GM23338 (cell line): ENCODE results near the gene HNF4A. TPM values are rescaled to one million over a fixed set of nuclear protein-coding genes. Genes with fewer than 3 reads are reported as not detected.

Experiments used
- ATAC-seq: fragments of 200-7000 bp; cut with Tn5 transposase; 3 replicates; pipeline ENCODE4 v1.9.1; 2020
- DNase-seq: peaks from one replicate; pipeline ENCODE4 v3.0.0-alpha.2; 2015; ENCODE audit warnings: low spot score
- H2AFZ ChIP-seq: fragments of 200-600 bp; sonication (generic); 2 replicates; pipeline ENCODE4 v1.8.0; 2016; ENCODE audit warnings: antibody characterized with exemption, mild to moderate bottlenecking, moderate library complexity
- H3F3A ChIP-seq: fragments of 200-600 bp; sonication (generic); replicated peaks from 2 replicates; pipeline ENCODE4 v1.8.0; 2017; ENCODE audit warnings: antibody characterized with exemption, mixed run types, low read depth
- H3K27ac ChIP-seq: fragments of 200-600 bp; sonication (generic); 2 replicates; pipeline ENCODE4 v1.6.1; 2016; ENCODE audit warnings: low read depth
- H3K27me3 ChIP-seq: fragments of 200-600 bp; sonication (generic); 2 replicates; pipeline ENCODE4 v1.8.0; 2016; ENCODE audit warnings: mild to moderate bottlenecking, mixed run types, moderate library complexity; ENCODE audit not compliant: insufficient read depth
- H3K36me3 ChIP-seq: fragments of 200-600 bp; sonication (generic); 2 replicates; pipeline ENCODE4 v1.8.0; 2016; ENCODE audit warnings: mild to moderate bottlenecking; ENCODE audit not compliant: insufficient read depth
- H3K4me1 ChIP-seq: fragments of 200-600 bp; sonication (generic); 2 replicates; pipeline ENCODE4 v1.8.0; 2016; ENCODE audit warnings: mild to moderate bottlenecking, moderate library complexity; ENCODE audit not compliant: insufficient read depth
- H3K4me2 ChIP-seq: fragments of 200-600 bp; sonication (generic); 2 replicates; pipeline ENCODE4 v1.7.1; 2017; ENCODE audit warnings: mixed run types
- H3K4me3 ChIP-seq: fragments of 200-600 bp; sonication (generic); 2 replicates; pipeline ENCODE4 v1.6.1; 2016; ENCODE audit warnings: mixed run types
- H3K79me2 ChIP-seq: fragments of 200-600 bp; sonication (generic); replicated peaks from 2 replicates; pipeline ENCODE4 v1.8.0; 2017; ENCODE audit warnings: mild to moderate bottlenecking; ENCODE audit not compliant: insufficient read depth
- H3K9me2 ChIP-seq: fragments of 200-600 bp; sonication (generic); 2 replicates; pipeline ENCODE4 v1.8.0; 2017; ENCODE audit not compliant: insufficient read depth
- H4K20me1 ChIP-seq: fragments of 200-600 bp; sonication (generic); replicated peaks from 2 replicates; pipeline ENCODE4 v1.8.0; 2017; ENCODE audit warnings: mild to moderate bottlenecking; ENCODE audit not compliant: insufficient read depth
- H3K27ac Mint-ChIP-seq: 2 replicates; pipeline ENCODE4 v1.8.0; 2020; ENCODE audit warnings: inconsistent platforms, mild to moderate bottlenecking, moderate library complexity, mixed read lengths
- H3K27me3 Mint-ChIP-seq: 3 replicates; pipeline ENCODE4 v1.8.0; 2022; ENCODE audit warnings: low read depth, mild to moderate bottlenecking, moderate library complexity, mixed read lengths, inconsistent platforms; ENCODE audit not compliant: insufficient read depth, poor library complexity
- H3K36me3 Mint-ChIP-seq: 3 replicates; pipeline ENCODE4 v1.8.0; 2021; ENCODE audit warnings: low read depth, mild to moderate bottlenecking, inconsistent platforms, moderate library complexity, mixed read lengths
- H3K4me1 Mint-ChIP-seq: 3 replicates; pipeline ENCODE4 v1.8.0; 2020; ENCODE audit warnings: mild to moderate bottlenecking, inconsistent platforms, mixed read lengths
- H3K4me3 Mint-ChIP-seq: 3 replicates; pipeline ENCODE4 v1.8.0; 2021; ENCODE audit warnings: moderate library complexity, mild to moderate bottlenecking, inconsistent platforms, mixed read lengths
- H3K9me3 Mint-ChIP-seq: 3 replicates; pipeline ENCODE4 v1.8.0; 2020; ENCODE audit warnings: moderate library complexity, mild to moderate bottlenecking, inconsistent platforms, mixed read lengths
- CREB1 ChIP-seq: fragments of 250-450 bp; sonication (Bioruptor Pico); IDR thresholded peaks from 2 replicates; pipeline ENCODE4 v1.5.0; 2020; ENCODE audit warnings: low read depth, mild to moderate bottlenecking, moderate library complexity
- CTCF ChIP-seq, 2 experiments: fragments of 200-600 bp in 1 of 2; sonication (generic) in 1 of 2; conservative IDR thresholded peaks; 2 replicates each; pipeline versions ENCODE4 v1.5.1 to v1.6.1; 2016 to 2017; ENCODE audit warnings: antibody characterized with exemption in 2 of 2, low read depth in 2 of 2, mild to moderate bottlenecking in 2 of 2, moderate library complexity in 1 of 2
- EZH2 ChIP-seq: fragments of 200-600 bp; sonication (generic); IDR thresholded peaks from one replicate; pipeline ENCODE4 v1.8.0; 2017; ENCODE audit warnings: antibody characterized with exemption, mild to moderate bottlenecking, low read depth; ENCODE audit not compliant: unreplicated experiment
- JUNB ChIP-seq: IDR thresholded peaks from one replicate; pipeline ENCODE4 v1.6.1; 2016; ENCODE audit warnings: antibody characterized with exemption; ENCODE audit not compliant: unreplicated experiment
- NANOG ChIP-seq: IDR thresholded peaks from 2 replicates; pipeline ENCODE4 v1.6.1; 2016; ENCODE audit warnings: antibody characterized with exemption, borderline replicate concordance
- POLR2AphosphoS5 ChIP-seq: IDR thresholded peaks from 2 replicates; pipeline ENCODE4 v1.6.1; 2016; ENCODE audit warnings: antibody characterized with exemption, low read depth
- REST ChIP-seq: IDR thresholded peaks from one replicate; pipeline ENCODE4 v1.6.1; 2018; ENCODE audit warnings: antibody characterized with exemption; ENCODE audit not compliant: unreplicated experiment
- STAT1 ChIP-seq: IDR thresholded peaks from one replicate; pipeline ENCODE4 v1.6.1; 2016; ENCODE audit warnings: antibody characterized with exemption; ENCODE audit not compliant: unreplicated experiment
- ZNF114 ChIP-seq: fragments of 250-450 bp; sonication (Bioruptor Pico); IDR thresholded peaks from 2 replicates; pipeline ENCODE4 v1.5.0; 2020; ENCODE audit warnings: mild to moderate bottlenecking, moderate library complexity
- ZNF331 ChIP-seq: fragments of 250-450 bp; sonication (Bioruptor Pico); IDR thresholded peaks from 2 replicates; pipeline ENCODE4 v1.5.0; 2020; ENCODE audit warnings: low read depth, mild to moderate bottlenecking, moderate library complexity
- ZNF462 ChIP-seq: fragments of 250-450 bp; sonication (Bioruptor Pico); IDR thresholded peaks from 2 replicates; pipeline ENCODE4 v1.5.0; 2020; ENCODE audit warnings: mild to moderate bottlenecking, moderate library complexity
- polyA plus RNA-seq: library from polyadenylated mRNA; unstranded; fragments of >200 nt; fragmentation: Nextera tagmentation; extraction: Ambion mirVana; gene quantifications from 2 replicates; pipeline ENCODE4 v1.2.1, GENCODE V29; 2016
- total RNA-seq: library from RNA; depleted of rRNA; stranded (reverse); fragments of >200 nt; shearing (Covaris generic); gene quantifications from 2 replicates; pipeline ENCODE4 v1.2.3, GENCODE V29; 2014

The HNF4A gene
- total and polyA plus RNA-seq, 2 experiments from 2014 or later: not detected

- Histone ChIP-seq H3K9me2 (no peaks in the 10 kb centered on the region), H3K79me2 (no peaks in the 10 kb centered on the region), H3K27me3 (no peaks in the 10 kb centered on the region), H3K4me3 (no peak overlapping the region), H3F3A (no peaks in the 10 kb centered on the region), H3K27ac (no peak overlapping the region), H4K20me1 (no peaks in the 10 kb centered on the region), H3K4me1 (no peaks in the 10 kb centered on the region), H3K4me2 (no peak overlapping the region), H3K36me3 (no peaks in the 10 kb centered on the region), H2AFZ (peak overlapping the region; percentile 93)
- Mint-ChIP-seq H3K27me3 (peaks cover 5% of the 10 kb centered on the region), H3K36me3 (no peaks in the 10 kb centered on the region), H3K9me3 (no peaks in the 10 kb centered on the region), H3K4me3 (no peak overlapping the region), H3K4me1 (no peaks in the 10 kb centered on the region), H3K27ac (no peak overlapping the region)
- no peak for DNase-seq
- TF ChIP-seq CREB1 (CRISPR knock-in tag): no peak
- TF ChIP-seq STAT1: no peak
- ATAC-seq: peak; percentile 28; the same call in 1 of the 3 replicates
Observed at GRCh38 chr20:44423480-44423879, 68.0 kb downstream of the HNF4A start.

GRCh38 chr20:44424039-44424495 is 68.6 kb downstream of the HNF4A start:
- no peak overlapping the region for H3K4me3 ChIP-seq
- peak overlapping the region; percentile 93 for H2AFZ ChIP-seq
- no peaks in the 10 kb centered on the region for H3K4me1 ChIP-seq
- H3F3A ChIP-seq: no peaks in the 10 kb centered on the region
- H3K27me3 ChIP-seq: no peaks in the 10 kb centered on the region
- Mint-ChIP-seq H3K27ac (no peak overlapping the region), H3K36me3 (no peaks in the 10 kb centered on the region), H3K4me1 (no peaks in the 10 kb centered on the region), H3K27me3 (peaks cover 5% of the 10 kb centered on the region), H3K4me3 (no peak overlapping the region), H3K9me3 (no peaks in the 10 kb centered on the region)
- H3K9me2 ChIP-seq: peaks cover 3% of the 10 kb centered on the region; the same call in 1 of the 2 replicates
- no peaks in the 10 kb centered on the region for H3K79me2 ChIP-seq
- no peak overlapping the region for H3K4me2 ChIP-seq
- DNase-seq (no peak), ATAC-seq (no peak)
- no peaks in the 10 kb centered on the region for H3K36me3 ChIP-seq
- no peaks in the 10 kb centered on the region for H4K20me1 ChIP-seq
- H3K27ac ChIP-seq: no peak overlapping the region
- TF ChIP-seq CREB1 (CRISPR knock-in tag): no peak
- no peak for TF ChIP-seq ZNF462 (CRISPR knock-in tag)
- TF ChIP-seq CTCF (conservative IDR thresholded peaks at IDR 0.05; ENCODE audit: low read depth in 2 of 2): no peak
- no peak for TF ChIP-seq JUNB
- no peak for TF ChIP-seq POLR2AphosphoS5
- TF ChIP-seq REST: no peak
- TF ChIP-seq ZNF331 (CRISPR knock-in tag): no peak
- no peak for TF ChIP-seq STAT1
- TF ChIP-seq EZH2: no peak
- no peak for TF ChIP-seq NANOG
- no peak for TF ChIP-seq ZNF114 (CRISPR knock-in tag)
